Liver (tissue), 9 donors: ENCODE data around the gene TCOF1. TPM values are rescaled to one million over a fixed set of nuclear protein-coding genes. Genes with fewer than 3 reads are reported as not detected.

ENCODE experiments used
- DNase-seq: peaks from one replicate; pipeline ENCODE4 v3.0.0-alpha.2; 2017; ENCODE audit warnings: low spot score
- H3K27ac ChIP-seq, 2 donors: one replicate each; pipeline ENCODE4 v1.7.0; 2013; ENCODE audit warnings: inconsistent platforms in 2 of 2, low read length in 2 of 2, control low read depth in 1 of 2, low read depth in 1 of 2, mild to moderate bottlenecking in 1 of 2
- H3K27me3 ChIP-seq, 4 donors: one replicate each; pipeline versions ENCODE4 v1.6.1 to v1.7.0; 2013; ENCODE audit warnings: low read length in 3 of 4, inconsistent platforms in 1 of 4, mild to moderate bottlenecking in 1 of 4, moderate library complexity in 1 of 4; ENCODE audit not compliant: control insufficient read depth in 4 of 4, insufficient read depth in 4 of 4
- H3K36me3 ChIP-seq, 4 donors: one replicate each; pipeline versions ENCODE4 v1.6.1 to v1.7.0; 2013; ENCODE audit warnings: low read length in 3 of 4, mild to moderate bottlenecking in 3 of 4, low read depth in 1 of 4, moderate library complexity in 1 of 4; ENCODE audit not compliant: control insufficient read depth in 4 of 4, insufficient read depth in 3 of 4
- H3K4me1 ChIP-seq, 4 donors: one replicate each; pipeline versions ENCODE4 v1.6.1 to v1.7.0; 2013; ENCODE audit warnings: low read length in 3 of 4, mild to moderate bottlenecking in 3 of 4, moderate library complexity in 1 of 4; ENCODE audit not compliant: control insufficient read depth in 4 of 4, insufficient read depth in 4 of 4
- H3K4me3 ChIP-seq, 3 donors: one replicate each; pipeline versions ENCODE4 v1.6.1 to v1.7.0; 2013; ENCODE audit warnings: low read length in 3 of 3, control low read depth in 1 of 3, low read depth in 1 of 3, mild to moderate bottlenecking in 1 of 3
- H3K9ac ChIP-seq, 2 donors: one replicate each; pipeline ENCODE4 v1.7.0; 2013; ENCODE audit warnings: low read length in 2 of 2, mild to moderate bottlenecking in 2 of 2, moderate library complexity in 2 of 2, control low read depth in 1 of 2, low read depth in 1 of 2
- H3K9me3 ChIP-seq, 4 donors: one replicate each; pipeline versions ENCODE4 v1.6.1 to v1.7.0; 2013; ENCODE audit warnings: low read length in 3 of 4; ENCODE audit not compliant: control insufficient read depth in 4 of 4
- CTCF ChIP-seq: fragments of 150-350 bp; IDR thresholded peaks from 2 replicates; pipeline ENCODE4 v1.5.1; 2017; ENCODE audit warnings: improper control_type of control experiment, low read depth, low read length; ENCODE audit not compliant: missing input control
- EGR1 ChIP-seq, 2 donors: IDR thresholded peaks; 2 replicates each; pipeline ENCODE4 v1.6.1; 2016 to 2018; ENCODE audit warnings: antibody characterized with exemption in 2 of 2, low read depth in 2 of 2
- FOXA1 ChIP-seq: IDR thresholded peaks from 2 replicates; pipeline ENCODE4 v1.6.1; 2016; ENCODE audit warnings: antibody characterized with exemption
- FOXA2 ChIP-seq: IDR thresholded peaks from 2 replicates; pipeline ENCODE4 v1.6.1; 2016; ENCODE audit warnings: antibody characterized with exemption
- GABPA ChIP-seq, 2 donors: IDR thresholded peaks in 1 of 2; conservative IDR thresholded peaks in 1 of 2; 2 replicates each; pipeline ENCODE4 v1.6.1; 2016; ENCODE audit warnings: antibody characterized with exemption in 2 of 2, mild to moderate bottlenecking in 1 of 2, moderate library complexity in 1 of 2
- HNF4A ChIP-seq, 2 donors: conservative IDR thresholded peaks; 2 replicates each; pipeline ENCODE4 v1.6.1; 2016; ENCODE audit warnings: antibody characterized with exemption in 2 of 2, mild to moderate bottlenecking in 2 of 2
- HNF4G ChIP-seq: IDR thresholded peaks from 2 replicates; pipeline ENCODE4 v1.6.1; 2016; ENCODE audit warnings: antibody characterized with exemption
- JUND ChIP-seq, 2 donors: IDR thresholded peaks; 2 replicates each; pipeline ENCODE4 v1.6.1; 2016; ENCODE audit warnings: antibody characterized with exemption in 2 of 2
- NR2F2 ChIP-seq: IDR thresholded peaks from 2 replicates; pipeline ENCODE4 v1.6.1; 2016; ENCODE audit warnings: antibody characterized with exemption
- RAD21 ChIP-seq, 2 donors: IDR thresholded peaks; 2 replicates each; pipeline ENCODE4 v1.6.1; 2016; ENCODE audit warnings: antibody characterized with exemption in 2 of 2, mild to moderate bottlenecking in 2 of 2
- SP1 ChIP-seq: IDR thresholded peaks from 2 replicates; pipeline ENCODE4 v1.6.1; 2018; ENCODE audit warnings: antibody characterized with exemption, mild to moderate bottlenecking
- TAF1 ChIP-seq: conservative IDR thresholded peaks from 2 replicates; pipeline ENCODE4 v1.6.1; 2016; ENCODE audit warnings: antibody characterized with exemption, mild to moderate bottlenecking
- YY1 ChIP-seq: IDR thresholded peaks from 2 replicates; pipeline ENCODE4 v1.6.1; 2016; ENCODE audit warnings: antibody characterized with exemption, mild to moderate bottlenecking
- ZBTB33 ChIP-seq: IDR thresholded peaks from 2 replicates; pipeline ENCODE4 v1.6.1; 2016; ENCODE audit warnings: antibody characterized with exemption
- WGBS: extraction: QIAGEN DNeasy Blood & Tissue Kit; methylation state at CpG from one replicate; pipeline ENCODE4 v1.1.7; 2013; 5-methylcytosine and 5-hydroxymethylcytosine counted together
- polyA plus RNA-seq, 2 donors: library from polyadenylated mRNA; stranded (reverse) in 1 of 2; unstranded in 1 of 2; fragments of 200-250 nt in 1 of 2; fragments of >200 nt in 1 of 2; fragmentation: Nextera tagmentation in 1 of 2; extraction: Ambion mirVana in 1 of 2; gene quantifications; one replicate each; pipeline versions ENCODE4 v1.2.1 to v1.2.3, GENCODE V29; 2013 to 2015
- total RNA-seq, 2 donors: library from RNA; depleted of rRNA; stranded (reverse); fragments of >200 nt; gene quantifications; one replicate each; pipeline ENCODE4 v1.2.3, GENCODE V29; 2014
- TF ChIP-seq, protein P1 (sequence below): IDR thresholded peaks from 2 replicates; pipeline ENCODE4 v1.6.1; 2016; ENCODE audit warnings: antibody characterized with exemption
- donor health status: healthy.
- donor health status: healthy.
- donor health status: healthy.
- donor health status: healthy.
- donor health status: healthy.

Gene TCOF1
- total and polyA plus RNA-seq, 4 donors = 3.2 to 8.5 (median 6.4) TPM

DNA sequence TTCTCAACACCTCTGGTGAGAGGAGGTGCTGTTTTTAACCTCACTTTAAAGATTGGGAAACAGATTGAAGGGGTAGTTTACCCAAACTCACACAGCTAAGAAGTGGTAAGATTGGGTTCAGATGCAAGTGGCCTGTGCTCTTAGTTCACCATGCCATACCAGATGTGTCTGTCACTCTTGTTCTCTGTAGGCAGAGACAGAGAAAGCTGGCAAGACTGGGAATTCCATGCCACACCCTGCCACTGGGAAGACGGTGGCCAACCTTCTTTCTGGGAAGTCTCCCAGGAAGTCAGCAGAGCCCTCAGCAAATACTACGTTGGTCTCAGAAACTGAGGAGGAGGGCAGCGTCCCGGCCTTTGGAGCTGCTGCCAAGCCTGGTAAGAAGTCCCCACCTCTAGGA, 11.0 kb downstream of the TCOF1 start:
- TF ChIP-seq FOXA1 = no peak
- no peak for TF ChIP-seq JUND (IDR thresholded peaks at IDR 0.05)
- TF ChIP-seq SP1 = no peak
- no peak for TF ChIP-seq EGR1 (IDR thresholded peaks at IDR 0.05; ENCODE audit: low read depth in 2 of 2)
- no peak for TF ChIP-seq HNF4A (conservative IDR thresholded peaks at IDR 0.05)
- TF ChIP-seq, protein P1, sequence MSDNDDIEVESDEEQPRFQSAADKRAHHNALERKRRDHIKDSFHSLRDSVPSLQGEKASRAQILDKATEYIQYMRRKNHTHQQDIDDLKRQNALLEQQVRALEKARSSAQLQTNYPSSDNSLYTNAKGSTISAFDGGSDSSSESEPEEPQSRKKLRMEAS = no peak
- TF ChIP-seq CTCF = no peak
- no peak for TF ChIP-seq HNF4G
- no peak for TF ChIP-seq YY1
- no peak for TF ChIP-seq TAF1
- TF ChIP-seq FOXA2 = no peak
- TF ChIP-seq RAD21 (IDR thresholded peaks at IDR 0.05) = no peak
- no peak for TF ChIP-seq ZBTB33
- H3K27me3 ChIP-seq = no peaks in the 10 kb centered on the region
- no peak overlapping the region for H3K4me3 ChIP-seq
- WGBS = 94% methylated on average over 4 of the region's 4 CpGs
- no peaks in the 10 kb centered on the region for H3K9me3 ChIP-seq
- peaks cover 6 to 71% (median 39%) of the 10 kb centered on the region in 4 donors for H3K36me3 ChIP-seq
- H3K27ac ChIP-seq = no peak overlapping the region
- H3K4me1 ChIP-seq = peaks cover 0 to 5% (median 1%) of the 10 kb centered on the region in 4 donors
- no peak for DNase-seq
- H3K9ac ChIP-seq = no peak overlapping the region

DNA sequence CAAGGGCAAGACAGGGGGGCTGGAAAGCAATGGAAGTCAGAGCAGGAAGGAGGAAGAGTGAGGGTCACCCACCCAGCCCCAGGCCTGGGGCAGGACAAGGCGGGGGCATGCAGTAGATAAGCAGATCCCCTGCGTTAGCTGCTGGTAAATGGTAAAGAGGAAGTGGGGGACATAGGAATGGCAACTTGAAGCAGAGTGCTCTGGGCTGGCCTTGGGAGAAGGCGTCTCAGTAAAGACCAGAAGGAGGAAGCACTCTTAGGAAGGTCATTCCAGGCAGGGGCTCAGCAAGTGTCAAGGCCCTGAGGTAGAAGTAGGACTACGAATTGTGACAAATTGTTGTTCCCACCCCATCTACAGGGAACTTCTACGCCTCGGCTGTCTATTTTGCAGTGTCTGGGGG, 15.1 kb downstream of the TCOF1 start:
- H3K36me3 ChIP-seq = peaks cover 25 to 88% (median 39%) of the 10 kb centered on the region in 4 donors
- H3K27ac ChIP-seq = no peak overlapping the region
- H3K9me3 ChIP-seq = no peaks in the 10 kb centered on the region
- DNase-seq = no peak
- WGBS = 91% methylated on average over 6 of the region's 6 CpGs
- no peak overlapping the region for H3K4me3 ChIP-seq
- H3K4me1 ChIP-seq = no peaks in the 10 kb centered on the region
- no peaks in the 10 kb centered on the region for H3K27me3 ChIP-seq
- no peak for TF ChIP-seq HNF4A (conservative IDR thresholded peaks at IDR 0.05)
- no peak for TF ChIP-seq SP1
- no peak for TF ChIP-seq GABPA (IDR thresholded peaks at IDR 0.05 in 1 of 2, conservative IDR thresholded peaks at IDR 0.05 in 1 of 2)
- TF ChIP-seq HNF4G = no peak
- TF ChIP-seq NR2F2 = no peak
- TF ChIP-seq RAD21 (IDR thresholded peaks at IDR 0.05) = no peak
- no peak for TF ChIP-seq FOXA1
- TF ChIP-seq CTCF = no peak
- no peak for TF ChIP-seq JUND (IDR thresholded peaks at IDR 0.05)
- no peak overlapping the region for H3K9ac ChIP-seq
